HG03378 (cell line): ENCODE results near the gene EDA.

Source experiments
- ATAC-seq: cut with Tn5 transposase; IDR thresholded peaks from one replicate; pipeline ENCODE4 v1.9.1; 2021; ENCODE audit warnings: mild to moderate bottlenecking, moderate library complexity; ENCODE audit not compliant: unreplicated experiment

Gene EDA

DNA sequence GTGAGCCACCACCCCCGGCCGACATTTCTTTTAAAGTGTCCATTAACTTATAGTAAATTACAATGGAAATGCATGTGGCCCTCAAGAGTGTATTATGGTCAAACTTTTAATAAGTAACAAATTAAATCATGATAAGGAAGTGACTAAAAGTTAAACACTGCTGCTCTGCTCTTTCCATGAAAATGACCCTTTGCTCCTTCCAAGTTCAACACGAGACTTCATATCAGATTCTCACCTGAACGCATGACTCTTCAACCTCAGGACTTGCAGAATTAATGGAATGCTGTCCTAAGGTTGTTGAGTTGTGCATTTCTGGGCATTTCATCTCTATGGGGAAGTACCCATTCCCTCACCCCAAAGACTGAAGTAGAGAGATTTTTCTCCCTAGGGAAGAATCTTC, 406.7 kb downstream of the EDA start:
- no peak for ATAC-seq

DNA sequence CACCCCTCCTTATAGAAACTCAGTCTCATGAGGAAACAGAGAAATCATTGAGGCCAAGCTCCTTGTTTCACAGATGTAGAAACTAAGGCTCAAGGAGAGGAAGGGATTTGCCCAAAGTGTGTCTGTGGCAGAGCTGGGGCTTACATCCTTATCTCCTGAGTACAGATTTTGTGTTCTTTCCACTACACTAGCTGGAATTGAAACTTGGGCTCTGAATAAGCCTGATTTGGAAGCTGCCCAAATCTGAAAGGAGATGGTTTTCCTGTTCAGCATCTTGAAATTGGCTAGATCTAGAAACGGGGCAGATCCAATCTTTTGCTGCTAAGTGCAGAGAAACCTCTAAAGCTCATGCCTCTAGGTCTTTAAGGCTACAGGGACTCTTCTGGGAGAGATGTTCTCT, 409.6 kb downstream of the EDA start:
- no peak for ATAC-seq

DNA sequence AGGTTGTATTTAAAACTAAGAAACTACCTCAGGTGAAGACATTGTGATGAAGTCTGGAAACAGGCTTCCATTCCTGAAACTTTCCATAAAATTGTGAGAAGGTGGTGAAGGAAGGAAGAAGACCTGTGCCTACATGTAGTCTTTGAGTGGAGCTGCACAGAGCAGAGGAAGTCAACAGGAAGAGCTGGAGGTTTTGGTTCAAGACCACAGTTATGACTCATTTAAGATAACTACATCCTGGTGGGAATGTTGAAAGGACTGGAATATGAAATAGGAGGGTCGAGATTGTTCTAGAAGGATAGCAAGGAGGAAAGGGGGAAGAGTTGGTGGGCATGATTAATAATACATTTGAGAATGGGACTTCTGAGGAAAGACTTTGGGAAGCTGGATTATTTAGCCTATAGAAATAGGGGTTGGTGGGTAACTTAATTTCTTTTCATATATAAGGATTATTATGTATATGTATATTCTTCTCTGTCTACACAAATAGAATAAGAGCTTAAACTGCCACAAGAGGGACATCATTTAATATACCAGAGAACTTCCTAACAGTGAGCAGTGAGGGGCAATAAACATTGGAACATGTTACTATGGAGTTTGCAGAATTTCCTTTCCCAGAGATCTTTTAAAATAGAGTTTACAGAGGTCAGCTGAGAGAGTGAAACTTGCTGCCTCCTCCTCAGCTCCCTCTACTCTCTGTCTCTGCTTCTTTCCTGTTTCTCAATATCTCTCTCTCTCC, 410.4 kb downstream of the EDA start:
- no peak for ATAC-seq

DNA sequence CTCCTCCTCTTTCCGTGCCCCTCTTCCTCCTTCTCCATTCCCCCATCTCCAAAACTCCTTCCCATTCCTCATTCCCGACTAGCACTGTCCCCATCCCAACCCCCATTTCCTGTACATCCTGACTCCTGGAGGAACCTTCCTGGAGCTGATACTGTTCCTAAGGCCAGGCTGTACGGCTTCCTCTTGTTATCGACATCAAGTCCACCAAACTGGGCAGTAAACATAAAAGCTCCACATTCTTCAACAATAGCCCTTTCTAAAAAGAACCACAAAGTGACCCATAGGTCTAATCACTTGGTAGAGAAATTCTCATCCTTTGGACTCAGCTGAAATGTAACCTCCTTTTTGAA, 410.9 kb downstream of the EDA start:
- ATAC-seq = no peak

DNA sequence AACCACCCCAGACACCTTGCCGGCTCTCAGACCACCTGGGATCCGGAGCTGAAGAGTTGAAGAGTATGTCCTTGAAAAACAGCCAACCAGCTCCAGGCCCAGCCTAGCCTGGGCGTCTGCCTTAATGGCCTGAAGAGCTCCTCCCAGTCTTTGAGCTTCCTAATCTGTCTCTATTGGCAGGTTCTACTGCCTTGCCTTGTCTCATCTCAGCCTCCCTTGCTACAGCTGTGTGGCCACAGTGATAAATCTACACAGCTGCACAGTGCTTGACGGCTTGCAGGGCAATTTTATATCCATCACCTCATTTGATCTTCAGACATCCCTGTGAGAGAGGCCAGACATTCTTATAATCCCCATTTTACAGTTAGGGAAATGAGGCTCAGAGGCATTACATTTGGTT, 413.9 kb downstream of the EDA start:
- no peak for ATAC-seq

DNA sequence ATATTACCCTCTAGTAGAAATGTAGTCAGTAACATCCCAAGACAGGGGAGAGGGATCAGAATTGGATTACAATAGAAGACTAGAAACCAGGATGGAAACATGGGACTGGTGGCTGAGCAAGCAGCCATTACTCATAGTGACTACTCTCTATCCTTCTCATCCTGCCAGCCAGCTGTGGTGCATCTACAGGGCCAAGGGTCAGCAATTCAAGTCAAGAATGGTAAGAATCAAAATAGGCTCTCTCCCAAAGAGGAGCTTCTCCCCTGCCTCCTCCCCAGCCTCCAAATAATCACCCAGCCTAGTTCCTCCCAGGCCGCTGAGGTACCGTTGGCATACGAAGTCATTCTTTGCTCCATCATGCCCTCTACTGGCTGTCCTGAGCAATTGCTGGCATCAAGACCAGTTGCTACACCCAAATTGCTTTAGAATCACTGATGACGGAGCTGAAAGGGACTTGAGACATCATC, 414.4 kb downstream of the EDA start:
- peak; percentile 77 for ATAC-seq

DNA sequence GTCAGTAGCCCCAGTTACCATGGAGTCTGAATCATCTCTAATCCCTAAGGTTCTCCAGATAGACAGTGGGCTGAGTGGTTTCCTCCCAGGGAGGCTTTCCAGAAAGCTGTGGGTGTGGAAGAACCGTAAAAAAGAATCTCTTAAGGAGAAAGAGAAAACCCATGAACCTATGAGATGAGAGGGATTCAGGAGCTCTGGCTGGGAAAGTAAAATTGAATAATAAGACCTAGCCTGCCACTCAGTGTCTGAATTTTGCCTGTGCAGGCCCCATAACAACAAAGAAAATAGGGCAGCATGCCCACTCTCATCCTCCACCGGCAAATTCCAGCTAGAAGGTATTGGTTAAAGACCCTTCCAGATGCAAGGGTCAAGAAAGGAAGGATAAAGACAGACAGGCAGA, 416.9 kb downstream of the EDA start:
- ATAC-seq = no peak

DNA sequence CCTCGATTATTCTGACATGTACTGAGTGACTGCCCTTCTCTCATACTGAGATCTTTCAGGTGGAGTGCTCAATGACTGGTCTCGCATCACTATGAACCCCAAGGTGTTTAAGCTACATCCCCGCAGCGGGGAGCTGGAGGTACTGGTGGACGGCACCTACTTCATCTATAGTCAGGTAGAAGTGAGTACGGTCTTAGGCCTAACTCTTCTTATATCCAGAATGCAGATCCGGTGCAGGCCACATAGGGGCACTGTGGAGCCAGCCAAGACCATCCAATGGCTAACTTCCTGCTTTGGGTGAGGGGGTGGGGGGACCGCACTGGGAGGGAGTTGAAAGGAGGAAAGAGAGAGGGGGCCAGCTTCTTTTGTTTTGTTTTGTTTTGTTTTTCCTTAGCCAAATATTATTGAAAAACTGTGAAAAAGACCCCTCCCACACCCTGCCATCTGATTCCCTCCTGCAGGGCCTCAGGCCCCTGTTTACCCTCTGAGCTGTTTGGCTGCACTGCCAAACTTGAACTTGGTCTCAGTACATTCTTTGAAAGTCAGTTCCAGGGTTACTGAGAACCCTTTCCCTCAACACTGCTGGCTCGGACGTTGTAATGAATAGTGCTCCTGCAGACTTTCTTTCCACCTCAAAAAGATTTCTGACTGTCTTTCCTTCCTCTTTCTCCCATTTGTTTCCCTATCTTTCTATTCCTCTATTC, 417.6 kb downstream of the EDA start:
- peak; percentile 57 for ATAC-seq

DNA sequence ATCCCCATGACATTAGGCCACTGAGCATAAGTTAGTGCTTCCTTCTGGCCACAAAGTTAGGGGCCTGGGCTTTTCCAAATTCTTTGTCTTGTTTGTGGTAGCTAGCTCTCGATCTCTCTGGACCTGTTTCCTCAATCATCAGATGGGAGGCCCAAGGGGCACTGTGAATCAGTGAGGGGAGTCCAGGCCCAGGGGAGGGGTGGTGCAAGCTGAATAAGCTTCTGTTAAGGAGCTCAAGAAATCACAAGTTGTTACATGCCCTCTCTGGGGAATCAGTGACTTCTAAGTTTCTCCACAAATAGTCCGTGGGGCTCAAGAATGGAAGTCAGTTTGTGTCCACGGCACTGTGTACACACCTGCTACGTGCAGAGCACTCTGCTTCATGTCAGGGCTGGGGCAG, 418.7 kb downstream of the EDA start:
- no peak for ATAC-seq

DNA sequence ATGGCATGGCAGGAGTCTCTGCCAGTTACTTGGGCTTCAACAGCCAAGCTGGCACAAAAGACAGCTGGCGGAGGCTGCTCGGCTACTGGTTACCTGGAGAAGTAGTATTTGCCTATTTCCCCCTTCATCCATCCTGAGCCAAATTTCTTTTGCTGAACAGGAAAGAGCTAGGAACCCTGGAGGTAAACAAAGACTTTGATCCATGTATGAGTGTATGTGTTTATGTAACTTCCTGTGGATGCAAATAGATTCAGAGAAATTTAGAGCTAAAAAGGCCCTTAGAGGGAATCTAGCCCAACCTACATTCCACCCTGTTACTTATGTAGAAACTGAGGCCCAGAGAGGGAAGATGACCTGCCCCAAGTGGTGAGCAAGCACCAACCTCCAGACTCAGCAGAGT, 422.6 kb downstream of the EDA start:
- ATAC-seq = no peak

DNA sequence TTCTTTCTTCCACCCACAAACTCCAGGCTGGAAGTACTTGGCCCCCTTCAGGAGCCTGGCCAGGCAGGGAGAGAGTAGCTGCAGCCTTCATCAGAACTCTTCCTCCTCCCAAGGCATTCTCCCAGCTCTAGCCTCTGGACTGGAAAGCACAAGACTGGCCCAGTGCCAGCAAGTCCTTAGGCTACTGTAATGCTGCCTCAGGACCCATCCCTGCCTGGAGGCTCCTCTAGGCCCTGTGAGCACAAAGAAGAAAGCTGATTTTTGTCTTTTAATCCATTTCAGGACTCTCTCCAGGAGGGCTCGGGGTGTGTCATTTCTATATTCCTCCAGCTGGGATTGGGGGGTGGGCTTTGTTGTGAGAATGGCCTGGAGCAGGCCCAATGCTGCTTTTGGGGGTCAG, 423.0 kb downstream of the EDA start:
- no peak for ATAC-seq

DNA sequence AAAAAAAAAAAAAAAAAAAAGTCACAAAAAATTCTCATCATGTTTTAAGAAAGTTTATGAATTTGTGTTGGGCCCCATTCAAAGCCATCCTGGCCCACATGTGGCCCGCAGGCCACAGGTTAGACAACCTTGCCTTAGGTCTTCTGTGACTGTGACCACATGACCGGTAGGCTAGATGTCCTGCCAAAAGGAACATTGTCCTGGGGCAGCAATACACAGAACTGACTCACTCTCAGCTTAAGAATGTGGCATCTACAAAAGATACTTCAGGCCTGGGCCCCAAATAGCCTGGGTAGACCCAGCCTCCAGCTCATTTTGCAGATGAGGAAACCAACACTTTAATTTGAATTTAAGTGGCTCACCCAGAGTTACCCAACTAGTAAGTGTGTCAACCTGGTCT, 423.8 kb downstream of the EDA start:
- no peak for ATAC-seq

DNA sequence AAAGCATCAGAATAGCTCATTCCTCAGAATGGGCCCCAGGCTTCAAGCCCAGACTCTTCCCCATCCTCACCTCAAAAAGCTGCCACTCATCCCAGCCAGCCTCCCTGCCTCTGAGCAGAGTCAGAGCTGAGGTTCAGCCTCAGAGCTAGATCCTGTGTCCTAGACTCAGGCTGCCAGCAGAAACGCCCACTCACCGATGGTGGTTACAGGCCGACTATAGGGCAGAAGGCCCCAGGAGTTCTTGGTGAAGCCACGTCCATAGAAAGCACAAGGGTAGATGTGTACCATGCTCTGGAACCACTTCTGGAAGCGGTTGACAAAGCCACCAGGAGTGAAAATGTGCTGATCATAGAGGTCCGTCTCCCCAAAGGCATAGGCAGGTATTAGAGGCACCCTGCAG, 426.1 kb downstream of the EDA start:
- no peak for ATAC-seq

DNA sequence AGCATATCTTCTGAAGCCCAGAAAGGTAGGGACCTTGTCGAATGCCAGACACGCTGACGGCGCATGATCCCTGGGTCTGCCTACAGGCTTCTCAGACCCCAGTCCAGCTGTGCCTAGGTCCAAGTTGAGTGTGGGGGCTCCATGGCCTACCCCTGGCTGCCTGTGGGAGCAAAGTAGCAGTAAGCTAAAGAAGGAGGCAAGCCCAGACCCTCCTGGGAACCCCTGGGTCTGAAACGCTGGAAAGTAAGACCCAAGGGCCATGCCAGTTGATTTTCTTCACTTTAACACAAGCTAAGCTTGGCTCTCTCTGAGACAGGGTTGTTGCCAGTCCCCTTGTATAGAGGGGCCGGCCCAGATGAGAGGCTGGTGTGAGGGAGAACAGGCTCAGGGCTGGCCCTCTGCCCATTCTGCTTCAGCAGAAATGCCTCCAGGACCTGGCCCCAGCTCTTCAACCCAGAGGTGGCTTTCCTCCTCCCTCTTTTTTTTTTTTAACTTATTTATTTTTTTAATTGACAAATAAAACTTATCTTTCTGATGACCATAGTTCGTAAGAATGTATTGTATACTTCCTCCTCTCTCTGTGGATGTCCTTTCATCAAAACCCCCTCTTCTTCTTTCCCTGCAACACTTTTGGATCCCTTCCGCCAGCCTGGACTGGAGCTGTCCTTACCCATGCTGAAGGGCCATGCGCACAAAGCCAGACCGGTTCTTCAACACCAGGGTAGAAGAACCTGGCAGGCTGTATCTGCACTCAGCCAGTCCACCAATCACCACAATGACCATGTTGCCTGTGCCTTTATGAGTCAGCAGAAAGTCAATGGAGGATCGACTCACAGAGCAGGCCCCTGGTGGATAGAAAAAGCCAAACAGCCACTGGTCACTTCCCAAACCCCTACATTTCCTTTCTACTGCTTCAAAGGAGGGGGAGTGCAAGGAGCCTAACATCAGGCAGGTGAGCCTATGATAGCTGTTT, 426.8 kb downstream of the EDA start:
- ATAC-seq = no peak

DNA sequence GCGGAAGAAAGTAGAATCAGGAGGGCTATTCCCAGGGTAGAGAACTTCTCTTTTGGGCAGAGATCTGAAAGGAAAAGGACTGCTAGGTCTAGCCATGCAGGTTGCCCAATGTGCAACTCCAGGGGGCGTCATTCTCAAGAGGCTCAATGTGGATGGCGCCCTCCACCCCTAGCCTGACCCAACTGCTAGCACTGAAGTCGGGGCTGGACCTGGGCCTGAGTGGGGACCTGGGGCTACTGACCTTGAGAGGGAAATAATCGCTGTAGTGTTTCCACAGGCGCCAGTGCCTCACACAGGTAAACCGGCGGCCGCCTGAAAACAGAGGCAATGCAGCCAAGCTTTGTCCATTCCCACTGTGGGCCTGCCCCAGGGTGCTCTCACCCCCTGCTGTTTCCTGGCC, 427.8 kb downstream of the EDA start:
- ATAC-seq = no peak

DNA sequence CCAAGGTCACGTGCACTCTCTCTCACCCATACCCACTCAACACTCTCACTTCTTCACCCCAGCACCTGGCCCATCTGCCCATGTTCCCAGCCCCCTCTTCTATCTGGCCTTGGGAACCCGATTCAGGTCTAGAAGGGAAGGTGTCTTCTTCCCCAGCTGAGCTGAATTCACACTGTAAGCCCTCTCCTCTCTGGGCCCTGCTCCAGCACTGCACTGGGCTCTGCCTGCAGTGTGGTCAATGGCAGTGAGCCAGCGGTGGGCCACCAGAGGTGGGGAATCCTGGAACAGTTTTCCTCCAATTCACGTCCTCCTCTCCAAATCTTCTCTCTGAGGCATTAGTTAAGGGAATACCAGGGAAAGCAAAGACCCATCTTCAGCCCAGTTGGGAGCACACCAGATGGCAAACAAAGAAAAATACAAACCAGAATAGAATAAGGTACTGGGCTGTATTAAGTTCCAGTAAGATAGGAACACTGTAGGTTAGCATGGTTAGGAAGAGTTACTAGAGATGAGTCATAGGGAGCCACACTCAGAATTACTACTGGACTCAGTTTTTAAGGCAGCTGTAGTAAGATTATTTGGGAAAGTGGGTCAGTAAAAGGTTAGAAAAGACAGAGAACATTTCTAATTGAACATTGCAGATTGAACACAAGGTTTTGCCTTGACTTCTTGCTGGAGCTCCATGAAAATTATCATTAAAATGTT, 428.8 kb downstream of the EDA start:
- no peak for ATAC-seq

DNA sequence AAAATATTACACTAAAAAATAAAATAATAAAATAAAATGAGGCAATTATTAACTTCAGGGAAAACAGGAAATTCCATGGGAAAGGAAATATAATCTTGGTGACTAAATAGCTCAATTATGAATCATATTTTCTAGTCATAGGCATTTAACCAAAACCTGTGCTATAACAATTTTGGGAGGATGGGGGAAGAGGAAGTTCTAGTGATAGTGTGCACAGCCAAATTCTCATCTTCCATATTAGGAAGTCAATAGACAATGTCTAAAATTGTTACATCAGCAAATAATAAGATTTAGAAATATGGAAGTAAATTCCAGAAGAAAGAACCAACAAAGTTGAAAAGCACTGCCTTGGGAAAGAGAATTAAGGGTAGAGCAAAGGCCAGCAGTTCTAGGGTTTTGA, 431.1 kb downstream of the EDA start:
- no peak for ATAC-seq

DNA sequence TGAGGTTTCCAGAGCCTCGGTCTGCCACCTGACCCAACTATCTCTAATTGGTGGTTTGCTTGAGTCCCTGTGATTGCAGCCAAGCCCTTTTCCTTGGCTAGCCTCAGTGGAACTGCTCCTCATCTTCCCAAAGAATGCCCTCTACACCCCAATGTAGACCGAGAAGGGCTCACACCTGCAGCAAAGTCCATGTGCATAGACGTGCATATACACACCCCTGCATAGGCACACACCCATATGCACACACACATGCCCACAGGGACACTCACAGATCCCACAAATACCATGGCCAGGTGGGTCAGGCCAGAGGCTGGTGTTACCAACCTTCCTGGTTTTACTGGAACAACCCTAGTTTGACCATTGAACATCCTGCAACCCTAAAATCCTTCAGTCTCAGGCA, 433.5 kb downstream of the EDA start:
- ATAC-seq = no peak

DNA sequence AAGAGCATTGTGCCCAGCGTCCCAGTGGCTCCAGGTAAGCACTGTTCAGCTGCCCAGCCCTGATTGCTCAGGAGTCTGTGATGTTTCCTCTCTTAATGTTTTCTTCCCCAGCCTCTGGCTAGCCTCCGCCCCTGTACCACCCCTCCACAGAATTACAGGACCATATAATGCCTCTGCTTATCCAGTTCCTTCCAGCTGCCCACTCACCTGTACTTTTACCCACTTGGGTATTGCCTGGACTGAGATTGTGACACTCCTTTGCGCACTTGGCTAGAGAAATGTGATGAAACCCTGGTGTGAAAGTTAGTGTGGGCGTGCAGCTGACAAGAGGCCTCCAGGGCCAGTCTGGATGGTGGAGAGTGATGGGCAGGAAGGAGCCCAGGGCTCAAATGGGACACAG, 434.0 kb downstream of the EDA start, which contains the start of gene AWAT2:
AWAT2 (minus strand) TSS at position 14 of the 400 bp plus-strand sequence; CDS start at position 8, 6 bp downstream.
- no peak for ATAC-seq

DNA sequence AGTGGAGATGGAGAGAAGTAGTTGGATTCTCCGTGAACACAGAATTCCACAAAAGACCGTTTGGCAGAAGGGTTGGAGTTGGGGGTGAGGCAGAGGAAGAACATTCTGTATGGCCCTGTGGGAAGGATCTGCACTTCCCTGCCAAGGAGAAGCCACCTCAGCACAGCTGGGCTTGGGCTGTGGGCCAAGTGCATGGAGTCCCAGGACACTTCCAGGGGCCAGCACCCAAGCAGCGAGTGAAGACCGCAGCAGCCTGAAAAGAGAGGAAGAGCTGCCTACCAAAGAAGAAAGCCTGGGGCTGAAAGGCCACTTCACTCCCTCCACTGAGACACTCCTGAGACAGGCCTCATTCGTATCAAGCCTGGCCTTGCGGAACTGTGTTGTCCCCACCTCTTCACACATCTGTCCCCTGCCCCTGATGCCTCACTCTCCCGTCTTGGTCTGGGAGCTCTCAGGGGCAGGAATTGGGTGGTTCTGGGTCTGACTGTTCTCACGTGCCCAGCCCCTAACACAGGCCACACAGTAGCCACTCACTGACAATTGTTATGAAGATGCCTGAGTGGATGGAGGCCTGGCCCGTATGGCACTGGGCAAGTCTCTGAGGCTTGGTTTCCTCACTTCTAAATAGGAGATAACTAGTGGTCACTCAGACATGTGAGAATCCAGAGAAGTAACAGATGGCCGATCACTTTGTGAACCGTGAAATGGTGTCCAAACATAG, 437.1 kb downstream of the EDA start:
- no peak for ATAC-seq
